HG03060 (cell line): ENCODE results near the gene MAPK8IP1.

Source experiments
- ATAC-seq: cut with Tn5 transposase; IDR thresholded peaks from one replicate; pipeline ENCODE4 v1.9.1; 2021; ENCODE audit warnings: low read depth, moderate number of reproducible peaks; ENCODE audit not compliant: unreplicated experiment

MAPK8IP1 gene

DNA sequence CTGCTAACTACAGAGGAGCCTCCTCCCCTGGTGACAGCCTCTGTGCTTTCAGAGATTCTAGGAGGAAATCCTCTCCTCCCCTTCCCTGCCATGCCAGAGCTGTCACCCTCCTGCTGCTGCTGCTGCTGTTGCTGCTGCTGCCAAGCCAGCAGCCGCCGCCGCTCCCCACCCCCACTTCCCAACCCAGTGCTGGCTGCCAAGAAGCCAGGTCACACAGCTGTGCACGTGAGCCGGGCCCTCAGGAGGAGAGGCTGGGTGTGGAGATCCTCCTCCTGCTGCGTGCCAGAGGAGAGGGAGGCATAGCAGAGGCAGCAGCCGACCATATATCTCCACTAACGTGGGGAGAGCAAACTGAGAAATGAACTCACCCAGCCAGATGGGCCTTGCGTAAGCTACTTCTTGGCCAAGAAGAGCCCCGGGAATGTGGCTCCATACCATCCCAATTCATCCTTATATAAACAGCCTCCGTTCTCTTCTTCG is 25.8 kb upstream of the MAPK8IP1 start:
- ATAC-seq, result no peak

DNA sequence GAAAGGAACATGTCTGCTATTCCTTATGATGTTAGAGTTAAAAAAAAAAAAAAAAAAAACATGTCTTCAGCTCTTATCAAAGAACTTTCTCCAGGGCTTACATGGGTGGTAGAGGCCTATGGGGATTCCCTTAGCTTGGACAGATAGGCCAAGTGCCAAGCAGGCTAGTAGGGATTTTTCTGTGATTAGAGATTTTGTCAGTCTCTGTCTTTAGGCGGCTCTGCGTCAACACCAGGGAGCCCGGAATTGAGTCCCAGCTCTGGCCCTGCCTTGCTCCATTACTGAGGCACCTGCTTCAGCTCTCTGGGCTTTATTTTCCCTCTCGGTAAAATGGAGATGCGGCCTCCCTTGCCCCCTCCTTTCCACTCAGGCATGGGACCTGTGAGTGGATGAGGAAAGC is 25.1 kb upstream of the MAPK8IP1 start:
- ATAC-seq, result no peak

DNA sequence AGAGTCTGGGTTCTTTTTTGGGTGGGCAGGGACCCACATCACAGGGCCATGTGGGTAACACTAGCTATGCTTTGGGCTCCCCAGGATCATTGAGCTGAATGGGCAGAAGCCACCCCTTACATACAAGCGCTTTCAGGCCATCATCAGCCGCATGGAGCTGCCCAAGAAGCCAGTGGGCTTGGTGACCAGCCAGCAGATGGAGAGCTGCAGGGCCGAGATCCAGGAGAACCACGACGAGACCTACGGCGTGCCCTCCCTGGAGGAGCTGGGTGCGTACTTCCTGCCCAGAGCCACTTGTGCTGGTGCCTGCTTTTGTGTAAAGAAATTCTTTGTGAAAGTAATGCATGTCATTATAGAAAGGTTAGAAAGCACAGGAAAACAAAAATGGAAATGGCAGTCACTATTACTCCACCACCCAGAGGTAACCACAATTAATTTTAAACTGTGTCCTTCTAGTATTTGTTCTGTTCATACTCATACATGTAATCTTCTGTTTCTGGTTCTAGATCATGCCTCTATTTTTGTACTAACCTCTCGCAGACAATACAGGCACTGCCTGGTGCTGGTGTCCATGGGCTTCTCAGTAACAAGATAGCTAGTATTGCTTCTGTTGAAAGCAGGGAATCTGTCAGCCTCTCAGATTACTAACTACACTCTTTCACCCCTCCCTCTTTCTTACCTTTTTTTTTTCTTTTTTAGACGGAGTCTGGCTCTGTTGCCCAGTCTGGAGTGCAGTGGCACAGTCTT is 24.5 kb upstream of the MAPK8IP1 start:
- no peak for ATAC-seq

DNA sequence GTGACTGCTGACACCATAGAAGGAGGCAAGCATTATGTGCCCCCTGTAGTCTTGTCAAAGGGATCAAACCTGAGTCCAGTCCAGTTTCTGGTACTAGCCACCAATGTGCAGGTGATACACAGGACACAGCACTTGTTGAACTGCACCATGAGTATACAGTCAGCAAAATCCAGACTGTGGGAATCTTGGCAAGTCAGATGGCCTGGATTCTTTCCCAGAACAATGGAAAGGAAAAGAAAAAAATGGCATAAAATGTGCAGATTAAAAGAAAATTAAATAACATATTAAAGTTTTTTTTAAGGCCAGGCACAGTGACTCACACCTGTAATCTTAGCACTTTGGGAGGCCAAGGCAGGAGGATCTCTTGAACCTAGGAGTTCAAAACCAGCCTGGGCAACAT is 21.4 kb upstream of the MAPK8IP1 start:
- ATAC-seq, result no peak

DNA sequence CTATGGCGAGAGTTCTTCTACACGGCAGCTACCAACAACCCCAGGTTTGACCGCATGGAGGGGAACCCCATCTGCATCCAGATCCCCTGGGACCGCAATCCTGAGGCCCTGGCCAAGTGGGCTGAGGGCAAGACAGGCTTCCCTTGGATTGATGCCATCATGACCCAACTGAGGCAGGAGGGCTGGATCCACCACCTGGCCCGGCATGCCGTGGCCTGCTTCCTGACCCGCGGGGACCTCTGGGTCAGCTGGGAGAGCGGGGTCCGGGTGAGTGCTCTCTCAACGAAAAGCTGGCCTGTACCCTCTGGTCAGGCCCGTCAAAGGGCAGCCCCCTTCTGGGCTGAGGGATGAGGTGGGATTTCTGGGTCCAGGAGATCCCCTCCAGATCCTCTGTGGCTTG is 15.9 kb upstream of the MAPK8IP1 start:
- no peak for ATAC-seq

DNA sequence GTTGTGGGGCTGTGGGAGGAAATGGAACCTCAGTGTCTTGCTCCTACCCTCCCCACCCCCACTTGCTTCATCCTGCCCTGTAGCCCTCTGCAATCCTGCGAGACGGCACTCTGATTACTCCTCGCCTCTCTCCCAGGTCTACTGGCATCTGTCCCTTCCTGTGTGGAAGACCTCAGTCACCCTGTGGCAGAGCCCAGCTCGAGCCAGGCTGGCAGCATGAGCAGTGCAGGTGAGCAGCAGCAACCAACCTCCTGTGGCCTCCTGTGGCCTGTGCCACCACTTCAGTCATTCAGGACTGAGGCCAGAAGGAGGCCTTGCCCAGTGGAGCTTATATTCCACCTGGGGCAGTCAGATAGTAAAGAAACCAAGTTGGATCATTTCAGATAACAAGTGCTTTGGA is 14.7 kb upstream of the MAPK8IP1 start:
- ATAC-seq, result no peak

DNA sequence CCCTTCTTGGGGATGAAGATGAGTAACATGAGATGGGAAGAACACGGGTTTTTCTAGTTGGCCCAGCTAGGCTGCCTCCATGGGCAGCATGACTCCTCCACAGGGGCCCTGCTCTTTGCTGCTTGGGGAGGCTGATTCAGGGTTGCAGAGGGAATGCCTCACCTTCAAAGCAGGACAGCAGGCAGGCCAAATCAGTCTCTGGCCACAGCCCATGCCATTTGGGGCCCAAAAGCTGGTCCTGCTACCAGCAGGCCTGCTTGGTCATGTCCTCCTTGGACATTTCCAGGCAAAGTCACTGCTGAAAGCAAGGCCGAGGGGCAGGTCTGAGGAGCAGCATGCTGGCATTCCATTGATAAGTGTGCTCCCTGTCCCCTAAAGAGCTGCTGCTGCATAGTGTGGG is 13.8 kb upstream of the MAPK8IP1 start:
- no peak for ATAC-seq

DNA sequence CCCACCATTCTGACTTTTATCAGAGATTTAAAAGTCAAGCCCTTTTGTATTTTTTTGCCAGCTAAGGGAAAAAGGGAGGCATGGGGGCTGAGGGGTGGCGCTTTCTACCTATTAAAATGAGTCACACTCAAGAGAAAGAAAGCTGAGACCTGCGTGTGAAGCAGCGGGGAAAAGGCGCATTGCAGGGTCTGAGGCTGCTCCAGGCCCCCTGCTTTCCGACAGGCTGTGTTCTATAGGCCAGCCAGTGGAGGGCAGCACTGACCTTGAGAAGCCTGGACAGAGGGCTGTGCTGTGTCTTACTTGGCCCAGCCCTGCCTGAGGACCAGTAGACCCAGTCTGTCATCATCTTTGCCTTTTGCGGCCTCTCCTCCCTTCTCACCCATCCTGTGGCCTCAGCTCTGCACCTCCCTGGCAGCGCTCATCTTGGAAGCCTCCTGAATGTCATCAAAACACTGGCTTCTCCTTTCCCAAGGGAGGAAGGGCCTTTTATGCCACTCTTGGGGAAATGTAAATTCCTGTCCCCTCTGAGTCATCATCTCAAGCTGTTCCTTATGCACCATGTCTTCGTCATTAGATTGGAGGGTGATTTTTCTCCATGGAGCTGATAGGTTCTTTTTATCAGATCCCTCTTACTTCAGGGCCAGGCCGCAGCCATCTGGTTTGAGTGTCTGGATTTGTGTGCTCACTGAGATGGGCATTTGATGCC is 12.6 kb upstream of the MAPK8IP1 start:
- no peak for ATAC-seq

DNA sequence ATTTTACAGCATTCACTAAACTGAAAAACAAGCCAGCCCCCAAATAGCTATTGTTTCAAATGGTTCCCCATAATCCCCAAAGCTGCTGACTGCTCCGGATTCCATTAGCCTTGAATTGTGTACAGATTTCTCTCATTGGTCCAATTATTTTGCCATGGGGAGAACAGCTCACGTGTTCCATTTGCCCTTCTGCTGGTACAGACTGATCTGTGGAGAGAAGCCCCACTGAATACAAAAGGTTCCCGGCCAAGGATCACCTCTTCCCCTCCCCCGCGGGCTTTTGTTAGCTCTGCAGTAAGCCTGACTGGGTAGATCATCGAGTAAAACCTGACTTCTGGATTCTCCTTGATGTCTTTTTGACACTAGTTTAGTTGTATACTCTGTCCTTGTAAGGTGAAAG is 9.1 kb upstream of the MAPK8IP1 start:
- no peak for ATAC-seq

DNA sequence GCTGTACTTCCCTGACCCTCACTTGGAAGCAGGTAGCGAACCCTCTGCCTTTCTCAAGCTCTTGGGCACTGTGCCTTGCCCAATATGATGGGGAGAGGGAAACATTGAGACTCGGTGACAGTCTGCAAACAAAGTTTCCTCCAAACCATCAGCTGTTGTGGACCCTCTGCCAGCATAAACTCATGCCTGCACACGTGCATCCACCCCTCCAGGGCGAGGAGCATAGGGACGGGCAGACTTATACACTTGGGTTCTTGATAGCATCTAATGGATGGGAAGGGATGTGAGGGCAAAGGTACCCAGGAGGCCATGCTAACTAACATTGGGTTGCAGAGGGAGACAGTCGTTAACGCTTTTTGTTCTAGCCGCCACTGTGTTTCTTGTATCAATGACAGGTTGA is 8.2 kb upstream of the MAPK8IP1 start:
- ATAC-seq, result no peak

DNA sequence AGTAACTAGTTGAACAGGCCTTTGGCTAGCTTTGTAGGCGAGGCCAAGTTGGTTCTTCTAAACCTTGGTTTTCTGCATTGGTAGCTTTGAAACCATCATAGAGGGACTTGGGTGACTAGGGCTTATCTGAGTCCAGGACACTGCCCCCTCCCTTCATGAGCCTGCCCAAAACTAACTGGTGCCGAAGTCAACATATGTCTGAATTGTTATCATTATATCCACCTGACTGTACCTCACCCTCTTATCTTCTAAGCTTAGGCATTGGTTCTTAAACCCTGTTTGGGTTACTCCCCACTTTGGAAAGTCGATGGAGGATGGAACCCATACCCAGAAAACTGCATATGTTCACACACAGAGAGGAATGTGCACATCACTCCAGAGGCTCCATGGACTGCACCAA is 7.6 kb upstream of the MAPK8IP1 start:
- no peak for ATAC-seq

DNA sequence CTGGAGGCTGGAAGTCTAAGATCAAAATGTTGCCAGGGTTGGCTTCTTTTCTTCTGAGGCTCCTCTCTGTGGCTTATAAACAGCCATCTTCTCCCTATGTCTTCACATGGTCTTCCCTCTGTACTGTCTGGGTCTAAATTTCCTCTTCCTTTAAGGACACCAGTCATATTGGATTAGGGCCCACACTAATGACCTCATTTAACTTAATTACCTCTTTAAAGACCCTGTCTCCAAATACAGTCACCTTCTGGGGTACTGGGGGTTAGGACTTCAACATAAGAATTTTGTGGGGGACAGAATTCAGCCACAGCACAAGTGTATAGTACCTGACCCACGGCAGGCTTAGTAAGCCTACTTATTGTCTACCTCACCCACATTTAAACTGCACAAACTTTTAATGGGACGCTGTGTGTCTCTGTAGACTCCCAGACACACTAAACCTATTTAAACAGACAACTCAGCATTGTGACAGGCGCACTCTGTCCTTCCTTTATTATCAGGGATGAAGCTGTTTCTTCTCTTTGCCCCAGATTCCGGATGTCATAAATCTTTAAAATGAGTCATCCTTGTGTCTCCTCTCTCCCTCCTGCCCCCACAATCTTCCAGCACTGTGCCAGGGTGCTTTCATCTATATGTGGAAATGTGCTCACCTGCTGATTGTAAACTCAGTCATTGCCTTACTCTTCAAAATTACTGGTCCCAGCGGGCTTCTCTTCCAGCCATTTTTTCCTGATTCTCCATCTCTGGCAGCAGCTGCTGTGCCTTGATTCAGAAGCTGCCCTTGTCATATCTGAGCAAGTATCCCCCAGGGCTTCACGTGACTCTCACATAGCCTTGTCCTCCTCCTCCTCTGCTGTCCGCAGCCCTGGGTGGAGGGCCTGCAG is 5.4 kb upstream of the MAPK8IP1 start:
- ATAC-seq, result no peak

DNA sequence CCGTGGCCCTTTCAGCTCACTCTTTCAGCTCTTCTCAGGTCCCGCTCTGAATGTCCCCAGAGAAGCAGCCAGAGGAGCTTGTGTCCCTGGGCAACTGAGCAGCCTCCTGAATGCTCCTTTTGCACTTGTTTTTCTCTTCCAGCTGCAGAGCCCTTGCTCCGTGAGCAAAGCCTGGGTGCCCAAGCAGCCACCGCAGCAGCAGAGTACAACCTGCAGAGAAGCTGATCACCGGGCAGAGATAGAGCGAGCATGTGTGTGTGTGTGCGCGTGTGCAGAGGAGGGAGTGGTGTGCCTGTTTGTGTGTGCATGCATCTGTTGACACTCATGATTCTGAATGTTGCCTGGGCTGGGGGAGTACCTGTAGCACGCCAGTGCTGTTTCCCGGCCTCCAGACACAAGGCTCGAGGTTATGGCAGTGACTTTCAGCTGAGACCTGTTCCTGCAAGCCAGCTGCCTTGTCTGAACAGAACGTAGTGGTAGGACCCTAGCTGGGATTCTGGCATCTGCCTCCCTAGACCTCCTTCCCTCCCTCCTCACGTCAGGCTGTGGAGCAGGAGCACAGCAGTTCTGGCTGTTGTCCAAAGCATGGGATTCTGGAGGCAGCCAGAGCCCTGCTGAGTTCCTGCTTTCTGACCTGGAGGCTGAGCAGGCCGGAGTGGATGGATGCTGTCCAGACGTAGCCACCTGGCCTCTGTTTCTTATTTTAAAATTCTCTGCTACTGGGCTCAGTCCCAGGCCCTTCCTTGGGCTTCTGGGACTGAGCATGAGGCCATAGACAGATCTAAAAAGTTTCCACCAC is 4.5 kb upstream of the MAPK8IP1 start:
- ATAC-seq, result no peak

DNA sequence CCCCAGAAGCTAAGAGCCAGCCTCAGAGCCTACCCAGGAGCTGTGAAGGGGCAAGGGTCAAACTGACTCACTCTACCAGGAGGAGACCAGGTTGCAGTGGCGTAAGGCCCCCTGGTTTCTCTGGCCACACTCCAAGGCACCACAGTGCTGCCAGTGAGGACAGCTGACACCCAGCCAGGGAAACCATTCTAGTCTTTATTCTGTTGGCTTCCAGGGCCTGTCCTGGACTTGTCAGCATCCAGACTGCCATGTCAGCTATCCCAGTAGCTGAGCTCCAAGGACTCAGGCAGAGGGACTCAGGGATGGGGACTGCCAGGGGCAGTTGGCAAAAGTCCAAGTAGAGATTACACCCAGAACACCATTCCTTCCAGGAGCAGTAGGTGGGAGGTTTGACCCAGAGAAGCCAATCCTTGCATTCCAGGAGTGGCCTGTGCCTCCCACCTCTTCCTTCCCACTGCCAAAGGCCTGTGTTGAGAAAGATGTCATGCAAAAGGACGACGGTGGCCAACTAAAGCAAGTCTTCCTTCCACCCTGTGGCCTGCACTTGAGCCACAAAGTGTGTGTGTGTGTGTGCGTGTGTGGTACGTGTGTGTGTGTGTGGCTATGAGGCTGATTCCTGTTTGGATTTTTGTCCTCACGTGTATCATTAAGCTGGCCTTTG is 3.6 kb upstream of the MAPK8IP1 start:
- no peak for ATAC-seq

DNA sequence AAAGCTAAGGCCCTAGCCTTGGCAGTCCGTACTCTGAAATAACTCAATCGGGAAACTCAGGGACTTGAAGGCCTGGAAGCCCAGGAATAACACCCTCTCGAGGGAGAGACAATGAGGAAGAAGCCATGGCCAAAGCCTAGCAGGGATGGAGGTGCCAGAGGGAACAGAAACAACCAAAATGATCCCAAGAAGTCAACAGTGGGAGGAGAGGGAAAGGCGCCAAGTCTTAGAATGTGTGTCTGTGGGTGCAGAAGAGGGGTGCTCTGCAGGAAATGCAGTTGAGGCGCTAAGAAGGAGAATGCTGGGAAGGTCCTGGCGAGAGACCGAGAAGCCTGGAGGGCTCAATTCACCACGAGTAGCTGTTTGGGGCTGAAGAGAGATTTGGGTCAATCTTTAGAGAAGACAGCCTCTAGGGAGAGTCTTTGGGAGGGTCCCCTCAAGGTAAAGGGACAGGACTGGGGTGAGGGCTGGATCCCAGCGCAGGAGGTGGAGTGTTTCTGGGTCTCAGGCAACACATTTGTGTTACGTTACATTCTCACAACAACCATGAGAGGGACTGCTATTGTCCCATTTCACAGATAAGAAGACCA is 760 bp upstream of the MAPK8IP1 start:
- ATAC-seq, result no peak

DNA sequence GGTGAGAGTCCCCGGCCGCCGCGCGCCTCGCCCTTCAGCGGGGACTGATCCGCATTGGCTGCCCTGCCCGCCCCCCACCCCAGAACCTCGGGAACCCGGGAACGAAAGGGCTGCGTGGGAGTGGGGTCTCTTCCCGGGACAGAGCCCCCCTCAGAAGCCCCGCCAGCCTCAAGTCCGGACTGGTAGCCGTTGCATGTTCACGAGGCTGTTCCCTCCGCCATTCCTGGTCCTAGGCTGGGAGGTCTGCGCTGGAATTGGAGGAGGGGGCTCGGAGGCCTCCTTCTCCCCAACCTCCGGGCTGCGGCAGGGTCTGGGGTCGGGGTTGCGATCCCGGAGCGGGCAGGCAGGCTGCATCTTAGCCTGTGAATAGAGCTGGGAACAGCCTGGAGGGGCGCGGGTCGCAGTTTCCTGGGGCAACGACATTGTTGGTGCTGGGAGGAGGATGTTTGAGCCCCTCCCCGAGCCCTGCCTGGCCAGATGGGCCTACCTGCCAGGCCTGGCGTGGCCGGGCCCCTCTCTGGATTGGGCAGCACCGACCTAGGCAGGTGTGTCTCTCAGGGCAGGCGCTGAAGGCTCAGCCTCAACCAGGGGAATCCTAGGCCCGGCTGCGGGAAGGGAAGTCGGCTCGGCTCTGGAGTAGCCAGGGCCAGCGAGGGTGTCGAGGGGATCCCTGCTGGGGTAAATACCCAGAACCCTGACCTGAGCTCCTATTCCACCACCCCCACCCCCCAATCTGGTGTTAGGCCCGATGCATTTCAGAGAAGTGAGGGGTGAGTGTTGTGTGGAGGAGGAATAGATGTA is 670 bp downstream of the MAPK8IP1 start:
- ATAC-seq, result no peak

DNA sequence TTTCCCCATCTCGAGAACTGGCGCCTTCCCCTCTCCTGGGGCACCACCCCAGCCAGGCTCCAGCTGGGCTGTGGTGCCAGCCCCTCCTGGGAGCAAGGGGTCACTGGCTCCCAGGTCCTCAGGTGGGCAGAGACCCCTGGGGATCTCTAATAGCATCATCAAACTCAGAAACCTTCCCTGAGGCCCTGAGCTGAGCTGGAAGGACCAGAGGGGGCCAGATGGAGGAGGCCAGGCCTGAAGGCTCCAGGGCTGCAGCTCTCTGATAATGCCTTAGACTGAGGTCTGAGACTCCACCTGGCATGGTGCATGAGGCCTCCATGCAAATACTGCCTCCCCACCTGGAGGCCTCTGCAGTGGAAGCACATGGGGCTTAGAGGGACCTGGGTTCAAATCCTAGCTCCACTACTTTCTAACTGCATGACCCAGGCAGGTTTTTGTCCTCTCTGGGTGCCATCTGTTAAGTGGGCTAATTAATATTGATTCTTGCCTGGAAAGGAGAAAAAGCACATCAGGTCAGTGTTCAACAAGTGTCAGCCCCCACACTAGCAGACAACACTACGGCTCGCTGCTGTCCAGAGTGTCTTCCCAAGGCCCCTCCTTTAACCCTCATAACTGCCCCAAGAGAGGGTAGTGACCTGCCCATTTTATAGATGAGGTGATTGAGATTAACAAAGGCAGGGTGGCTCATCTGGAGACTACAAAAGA is 1.5 kb downstream of the MAPK8IP1 start:
- no peak for ATAC-seq

DNA sequence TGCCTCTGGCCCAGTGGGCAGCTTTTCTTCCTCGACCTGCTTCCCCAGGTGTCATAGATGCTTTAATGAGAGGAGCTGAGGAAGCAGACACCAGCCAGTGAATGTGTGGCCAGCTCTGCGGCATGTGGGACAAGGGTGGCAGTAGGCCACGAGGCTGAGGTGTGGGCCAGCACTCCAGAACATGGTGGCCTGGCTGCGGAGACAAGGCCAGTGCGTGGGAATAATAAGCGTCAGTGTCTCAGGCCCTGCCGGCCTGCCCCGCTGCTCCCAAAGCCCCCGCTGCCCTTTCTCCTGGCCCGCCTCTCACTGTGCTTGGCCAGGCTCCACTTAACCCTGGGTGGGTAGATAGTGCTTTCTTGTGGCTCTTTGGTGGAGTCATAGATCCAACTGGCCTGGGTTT is 2.1 kb downstream of the MAPK8IP1 start:
- no peak for ATAC-seq
